Embryonic facial prominence (tissue), 1 donor: Measurements from ENCODE around the gene MAP4K4.
A peak's percentile ranks its signal among the peaks of the same experiment; 100 is the strongest.

ENCODE experiments used
- DNase-seq: peaks from one replicate; pipeline ENCODE4 v3.0.0-alpha.2; 2016; ENCODE audit errors: extremely low spot score

The MAP4K4 gene

DNA sequence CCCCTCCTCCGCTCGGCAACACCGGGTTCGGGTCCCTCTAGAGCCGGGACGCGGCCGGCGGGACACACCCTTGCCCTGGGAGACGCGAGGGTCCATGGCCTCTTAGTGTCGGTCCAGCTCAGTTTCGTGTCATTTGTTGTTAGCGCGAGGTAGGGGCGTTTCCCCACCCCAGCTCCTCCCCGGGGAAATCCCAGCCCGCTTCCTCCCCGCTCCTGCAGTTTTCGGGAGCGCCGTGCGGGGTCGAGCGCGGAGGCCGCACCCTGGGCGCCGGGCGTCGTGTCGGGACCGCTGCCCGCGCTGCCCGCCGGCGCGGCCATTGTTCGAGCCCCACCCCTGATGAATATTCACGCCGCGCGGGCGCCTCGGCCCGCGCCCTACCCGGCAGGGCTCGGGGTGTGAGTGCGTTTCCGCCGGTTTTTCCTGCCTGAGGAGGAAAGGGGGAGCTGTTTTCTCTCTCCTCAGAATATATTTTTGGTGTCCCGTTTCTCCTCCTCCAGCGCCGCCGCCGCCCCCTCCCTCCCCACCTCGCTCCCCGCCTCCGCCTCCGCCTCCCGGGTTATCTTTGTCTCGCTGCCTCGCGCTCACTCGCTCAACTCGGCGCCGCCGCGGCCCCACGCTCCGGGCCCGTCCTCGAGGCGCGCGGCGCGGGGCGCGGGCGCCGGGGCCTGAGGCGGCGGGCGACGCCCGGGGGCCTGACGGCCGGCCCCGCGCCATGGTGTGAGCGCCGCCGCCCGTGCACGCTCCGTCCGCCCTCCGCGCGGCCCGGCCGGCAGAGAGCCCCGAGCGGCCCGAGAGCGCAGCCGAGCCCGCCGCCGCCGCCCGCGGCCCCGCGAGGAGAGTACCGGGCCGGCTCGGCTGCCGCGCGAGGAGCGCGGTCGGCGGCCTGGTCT lies at the start of gene MAP4K4:
Gene MAP4K4 (plus strand): TSS at position 584 of the 890 bp plus-strand sequence. CDS start 374 bp downstream, outside the sequence.
- peak; percentile 72 for DNase-seq

DNA sequence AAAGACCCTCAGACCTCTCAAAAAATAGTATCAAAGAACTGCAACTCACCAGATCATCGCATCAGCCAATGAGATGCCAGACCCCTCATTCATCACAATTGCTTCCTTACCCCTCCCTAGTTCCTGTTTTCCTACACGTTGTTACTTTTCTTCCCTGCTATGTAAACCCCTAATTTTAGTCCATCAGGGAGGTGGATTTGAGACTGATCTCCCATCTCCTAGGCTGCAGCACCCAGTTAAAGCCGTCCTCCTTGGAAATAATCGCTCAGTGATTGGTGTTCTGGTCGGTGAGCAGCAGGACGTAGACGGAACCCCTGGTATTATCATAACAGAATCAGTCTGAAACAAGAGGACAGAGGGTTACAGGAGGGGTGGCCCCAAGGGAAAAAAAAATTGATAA lies 44.0 kb upstream of the MAP4K4 start:
- no peak for DNase-seq

DNA sequence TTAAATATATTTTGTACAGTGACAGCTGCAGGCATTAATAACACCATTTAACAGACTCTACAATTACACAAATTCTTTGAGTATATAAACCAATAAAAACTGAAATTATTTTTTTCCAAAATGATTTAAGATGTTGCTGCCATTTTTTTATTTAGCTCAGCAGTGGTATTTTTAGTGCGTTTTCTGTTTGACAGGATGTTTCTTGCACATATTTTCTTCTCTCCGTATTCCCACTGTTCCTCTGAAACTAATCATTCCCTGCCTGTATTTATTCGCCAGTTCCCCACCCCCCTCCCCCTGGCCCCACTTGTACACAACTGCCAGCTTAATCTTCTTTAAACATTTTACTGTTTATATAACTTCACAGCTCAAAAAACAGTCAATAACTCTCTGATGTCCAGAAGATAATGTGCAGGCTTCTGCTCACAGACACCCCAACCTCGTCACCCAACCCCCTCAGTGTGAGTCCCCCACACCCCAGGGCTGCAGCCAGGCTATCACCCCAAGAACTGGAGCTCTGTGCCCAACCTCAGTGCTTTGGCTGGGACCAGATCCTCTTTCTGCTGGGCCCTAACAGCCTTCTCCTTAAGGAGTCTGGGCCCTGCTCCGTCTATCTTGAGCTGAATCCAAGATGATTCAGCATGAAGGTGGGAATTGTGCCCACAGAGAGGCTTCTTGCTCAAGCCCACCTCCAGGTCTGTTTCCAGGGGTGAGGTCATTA lies 41.6 kb upstream of the MAP4K4 start:
- DNase-seq, result no peak

DNA sequence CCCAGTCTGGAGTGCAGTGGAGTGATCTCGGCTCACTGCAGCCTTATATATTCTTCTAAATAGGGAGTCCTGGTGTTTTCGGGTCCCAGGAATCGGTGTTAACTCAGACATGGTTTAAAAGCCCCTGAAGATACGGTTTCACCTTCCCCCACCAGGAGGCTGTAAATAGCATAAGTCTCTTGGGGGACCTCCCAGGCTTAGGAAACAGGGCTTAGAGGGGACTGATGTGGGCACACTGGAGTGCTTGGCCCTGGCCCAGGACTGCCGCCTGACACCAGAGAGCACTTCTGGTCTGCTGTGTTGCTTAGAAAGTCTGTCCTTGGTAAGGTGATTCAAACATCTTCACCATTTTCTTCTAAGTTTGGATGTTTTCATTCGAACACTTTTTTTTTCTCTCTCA lies 39.7 kb upstream of the MAP4K4 start:
- no peak for DNase-seq

DNA sequence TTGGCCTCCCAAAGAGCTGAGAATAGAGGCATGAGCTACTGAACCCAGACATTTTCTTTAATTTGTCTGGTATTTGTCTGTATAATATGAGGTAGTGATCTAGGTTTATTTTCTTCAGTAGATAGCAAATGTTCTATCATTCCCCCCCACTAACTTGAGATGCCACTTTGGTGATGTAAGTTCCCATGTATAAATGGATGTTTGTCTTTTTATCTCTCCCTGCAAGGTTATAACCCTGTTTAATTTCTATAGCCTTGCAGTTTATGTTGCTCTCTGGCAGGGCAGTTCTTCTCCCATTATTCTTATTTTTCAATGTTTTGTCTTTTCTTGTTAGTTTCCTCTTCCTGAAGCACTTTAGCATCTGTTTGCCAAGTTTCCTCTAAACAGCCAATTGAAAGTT lies 39.1 kb upstream of the MAP4K4 start:
- DNase-seq, result no peak

DNA sequence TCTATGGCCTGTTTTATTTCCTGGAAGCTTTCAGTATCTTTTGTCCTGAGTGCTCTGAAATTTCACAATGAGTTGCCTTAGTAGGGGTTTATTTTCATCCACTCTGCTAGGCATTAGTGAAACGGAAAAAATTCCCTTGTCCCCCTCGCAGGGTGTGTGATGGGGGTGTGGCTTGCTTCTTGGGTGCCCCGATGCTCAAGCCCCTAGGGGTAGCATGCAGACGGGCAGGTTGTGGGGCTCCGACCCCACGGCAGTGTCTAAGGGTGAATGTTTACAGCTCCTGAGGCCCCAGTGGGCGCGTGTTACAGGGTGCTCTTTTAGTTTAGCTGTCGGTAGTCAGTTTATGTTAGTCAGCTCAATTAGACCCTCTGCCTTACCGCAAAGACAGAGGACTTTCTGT lies 32.2 kb upstream of the MAP4K4 start:
- no peak for DNase-seq

DNA sequence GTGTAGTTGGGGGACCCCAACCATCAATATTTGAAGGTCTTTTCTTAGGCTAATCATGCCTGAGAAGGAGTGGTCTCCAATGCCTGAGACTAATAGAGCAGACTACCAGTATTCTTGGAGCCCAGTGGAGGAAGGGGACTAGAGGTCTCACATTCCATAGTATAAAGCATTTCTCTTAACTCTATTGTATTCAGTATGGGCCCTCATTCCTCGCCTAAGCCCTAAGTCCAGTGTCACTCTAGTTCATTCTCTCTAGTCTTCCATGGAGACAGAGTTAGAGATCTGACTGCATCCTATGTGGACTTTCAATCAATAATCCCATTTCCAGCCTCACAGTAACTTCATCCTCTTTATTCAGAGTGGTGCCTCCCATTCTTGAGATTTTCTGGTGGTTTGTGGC lies 29.7 kb upstream of the MAP4K4 start:
- no peak for DNase-seq

DNA sequence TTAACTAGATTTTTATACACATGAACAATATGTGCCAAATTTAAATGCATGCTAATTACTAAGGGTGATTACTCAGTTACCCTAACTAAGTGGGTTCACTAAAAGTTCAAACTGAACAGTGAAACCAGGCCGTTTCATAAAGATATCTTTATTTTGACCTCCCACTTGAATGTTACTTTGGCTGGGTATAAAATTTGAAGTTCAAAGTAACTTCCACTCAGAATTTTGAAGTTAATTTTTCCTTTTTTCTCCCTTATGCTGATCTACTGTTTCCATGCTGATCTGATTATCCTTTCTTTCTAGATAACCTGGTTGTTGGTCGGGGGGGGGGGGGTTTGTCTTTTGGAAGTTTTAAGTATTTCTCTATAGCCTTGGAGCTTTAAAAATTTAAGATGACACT lies 25.5 kb upstream of the MAP4K4 start:
- DNase-seq, result no peak

DNA sequence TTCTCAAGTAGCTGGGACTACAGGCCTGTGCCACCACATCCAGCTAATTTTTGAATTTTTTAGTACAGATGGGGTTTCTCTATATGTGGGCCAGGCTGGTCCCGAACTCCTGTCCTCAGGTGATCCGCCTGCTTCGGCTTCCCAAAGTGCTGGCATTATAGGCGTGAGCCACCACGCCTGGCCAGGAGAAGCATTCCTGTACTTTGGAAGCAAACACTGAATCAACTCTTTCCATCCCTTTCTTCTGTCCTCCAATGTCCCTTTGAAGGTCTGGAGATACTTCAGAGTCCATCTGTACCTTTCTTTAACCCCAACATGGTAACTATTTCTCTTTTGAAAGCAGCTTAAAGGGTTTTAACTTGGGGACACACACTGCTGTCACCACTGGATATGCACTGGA lies 23.6 kb upstream of the MAP4K4 start:
- DNase-seq, result no peak

DNA sequence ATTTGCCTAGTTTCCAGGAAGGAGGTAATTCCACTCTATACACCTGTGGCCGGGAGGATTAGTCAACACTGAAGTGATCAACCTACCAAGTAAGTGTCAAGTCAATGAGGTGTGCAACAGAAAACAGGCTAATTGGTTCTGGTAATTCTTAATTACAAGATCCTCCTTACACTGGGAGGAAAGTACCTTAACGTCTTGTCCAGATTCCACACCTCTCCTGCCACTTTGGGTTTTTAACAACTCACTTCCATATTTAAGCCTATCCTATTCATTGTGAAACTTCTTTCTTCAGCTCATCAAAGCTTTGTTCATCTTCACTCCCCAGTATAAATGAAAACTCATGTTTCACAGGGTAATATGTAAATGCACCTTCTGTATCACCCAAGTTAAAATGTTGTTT lies 22.0 kb upstream of the MAP4K4 start:
- no peak for DNase-seq

DNA sequence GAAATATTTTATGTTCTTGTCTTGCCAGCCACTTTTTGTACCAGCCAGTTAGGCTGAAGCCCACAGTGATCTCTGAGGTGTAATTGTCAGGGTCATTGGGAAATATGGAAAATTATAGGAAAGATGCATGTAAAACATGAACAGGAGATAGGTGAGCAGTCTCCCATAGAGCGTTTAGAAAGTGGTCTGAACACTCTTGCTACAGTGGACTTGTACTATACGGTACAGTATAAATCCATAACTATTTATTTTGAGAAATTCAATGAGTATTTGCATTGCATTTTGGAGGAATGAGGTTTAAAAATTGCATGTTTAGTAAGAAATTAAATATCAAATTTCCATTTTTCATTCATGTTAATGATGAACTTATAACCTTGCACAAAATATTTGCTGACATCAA lies 20.8 kb upstream of the MAP4K4 start:
- no peak for DNase-seq

DNA sequence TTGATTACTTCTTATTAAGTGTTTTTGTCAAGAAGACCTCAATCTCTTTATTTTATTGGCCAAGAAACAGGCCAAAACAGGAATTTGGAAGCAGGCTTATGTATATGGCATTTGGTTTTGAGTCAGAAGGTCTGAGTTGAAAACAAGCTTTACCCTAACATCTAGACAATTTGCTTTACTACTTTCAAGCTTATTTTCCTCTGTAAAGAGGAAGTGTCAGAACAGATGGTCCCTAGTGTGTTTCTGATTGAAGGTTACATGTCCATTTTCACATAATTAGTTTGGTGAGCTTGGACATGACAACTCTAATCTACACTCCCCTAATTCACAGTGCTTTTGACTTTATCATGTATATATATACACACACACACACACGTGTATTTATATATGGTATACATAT lies 19.8 kb upstream of the MAP4K4 start:
- DNase-seq, result no peak

DNA sequence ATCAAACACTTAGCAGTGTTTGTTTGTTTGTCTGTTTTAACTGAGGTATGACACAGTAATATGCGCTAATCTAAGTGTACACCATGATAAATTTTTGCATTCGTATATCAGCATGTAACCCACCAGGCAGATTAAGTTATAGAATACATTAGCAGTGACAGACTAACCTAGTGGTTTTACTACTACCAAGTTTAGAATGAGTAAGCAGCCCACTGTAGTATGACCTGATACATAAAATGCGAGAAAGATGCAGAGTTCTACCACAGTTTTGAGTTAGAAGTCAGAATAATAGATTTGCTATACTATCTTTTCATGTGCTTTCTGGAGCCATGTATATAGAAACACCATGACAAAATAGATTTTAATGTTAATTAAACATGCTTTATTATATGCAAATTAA lies 19.1 kb upstream of the MAP4K4 start:
- DNase-seq, result no peak

DNA sequence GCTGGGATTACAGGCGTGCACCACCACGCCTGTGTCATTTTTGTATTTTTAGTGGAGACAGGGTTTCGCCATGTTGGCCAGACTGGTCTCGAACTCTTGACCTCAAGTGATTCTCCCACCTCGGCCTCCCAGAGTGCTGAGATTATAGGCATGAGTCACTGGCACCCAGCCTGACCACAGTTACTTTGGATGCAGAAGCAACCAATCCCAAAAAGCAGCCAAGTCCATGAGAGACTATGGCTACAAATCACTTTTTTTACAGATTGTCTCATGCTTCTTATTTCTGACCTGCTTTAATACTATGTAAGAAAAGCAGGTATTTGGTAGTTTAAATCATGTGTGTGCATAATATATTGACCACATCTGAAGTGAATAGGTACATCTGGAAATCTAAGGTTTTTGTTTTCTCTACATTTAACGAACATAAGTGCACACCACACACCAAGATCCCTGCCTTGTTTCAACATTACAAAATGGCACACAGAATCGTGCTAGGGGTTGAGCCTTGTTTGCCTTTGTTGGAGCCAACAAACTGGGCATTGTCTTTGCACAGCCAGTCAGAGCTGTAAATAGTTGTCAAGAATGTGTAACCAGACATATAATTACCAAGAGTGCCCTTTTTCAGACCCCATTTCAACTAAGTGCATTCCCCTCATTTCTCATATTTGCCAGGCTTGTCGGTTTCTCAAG lies 18.3 kb upstream of the MAP4K4 start:
- DNase-seq, result no peak

DNA sequence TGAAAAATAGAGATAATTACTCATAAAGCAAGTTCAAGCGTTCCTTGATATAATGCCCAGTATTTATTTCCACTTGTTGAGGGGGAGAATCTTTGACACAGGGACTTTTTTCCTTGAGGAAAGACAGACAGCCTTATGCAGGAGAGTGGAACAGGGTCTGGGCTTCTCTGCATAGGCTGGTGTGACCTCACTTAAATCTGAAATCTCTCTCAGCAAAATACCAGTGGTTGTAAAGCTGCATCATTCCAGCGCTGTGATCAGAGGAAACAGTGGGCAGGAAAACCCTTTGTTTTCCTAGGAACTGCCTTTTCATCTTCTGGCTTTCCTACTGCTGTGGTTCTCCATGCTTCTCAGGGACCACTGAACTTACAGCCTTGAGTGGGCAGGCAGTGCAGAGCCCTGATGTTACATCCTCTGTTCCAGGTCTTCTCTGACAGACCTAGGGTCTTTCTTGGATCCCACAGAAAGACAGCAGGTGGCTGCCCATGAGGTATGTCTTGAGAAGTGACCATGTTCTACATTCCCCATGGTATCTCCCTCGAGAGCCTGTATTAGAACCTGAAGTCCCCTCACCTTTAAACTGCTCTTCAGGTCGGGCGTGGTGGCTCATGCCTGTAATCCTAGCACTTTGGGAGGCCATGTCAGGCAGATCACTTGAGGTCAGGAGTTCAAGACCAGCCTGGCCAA lies 17.6 kb upstream of the MAP4K4 start:
- DNase-seq, result no peak

DNA sequence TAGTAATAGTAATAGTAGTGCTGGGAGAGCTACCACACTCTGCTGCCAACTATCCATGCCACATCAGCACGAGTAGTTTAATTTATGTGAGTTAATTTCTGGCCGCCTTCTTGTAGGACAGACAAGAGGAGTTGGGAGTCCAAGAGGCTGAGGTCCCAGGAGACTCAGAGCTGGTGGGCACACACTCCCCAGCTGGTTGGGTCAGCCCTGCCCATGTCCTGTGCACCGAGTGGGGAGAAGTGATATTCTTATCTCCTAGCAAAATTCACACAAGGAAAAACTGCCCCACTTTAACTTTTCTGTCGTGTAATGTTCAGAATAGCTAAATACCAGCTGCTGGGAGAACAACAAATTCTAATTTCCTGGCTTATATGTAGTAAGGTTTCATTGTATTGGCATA lies 15.2 kb upstream of the MAP4K4 start:
- DNase-seq, result no peak

DNA sequence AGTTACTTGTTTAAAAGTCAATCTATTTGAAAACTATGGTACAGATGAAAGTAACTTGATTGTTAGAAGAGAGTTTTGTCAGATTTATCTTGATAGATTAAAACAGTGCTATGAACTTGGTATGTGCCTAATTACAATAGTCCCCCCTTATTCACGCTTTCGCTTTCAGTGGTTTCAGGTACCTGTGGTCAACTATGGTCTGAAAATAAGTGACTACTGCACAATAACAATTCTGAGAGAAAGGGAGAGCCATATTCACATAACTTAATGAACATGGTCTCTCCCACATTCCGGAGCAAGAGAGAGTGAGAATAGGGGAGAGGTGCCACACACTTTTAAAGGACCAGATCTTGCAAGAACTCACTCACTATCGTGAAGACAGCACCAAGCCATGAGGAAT lies 13.2 kb upstream of the MAP4K4 start:
- no peak for DNase-seq

DNA sequence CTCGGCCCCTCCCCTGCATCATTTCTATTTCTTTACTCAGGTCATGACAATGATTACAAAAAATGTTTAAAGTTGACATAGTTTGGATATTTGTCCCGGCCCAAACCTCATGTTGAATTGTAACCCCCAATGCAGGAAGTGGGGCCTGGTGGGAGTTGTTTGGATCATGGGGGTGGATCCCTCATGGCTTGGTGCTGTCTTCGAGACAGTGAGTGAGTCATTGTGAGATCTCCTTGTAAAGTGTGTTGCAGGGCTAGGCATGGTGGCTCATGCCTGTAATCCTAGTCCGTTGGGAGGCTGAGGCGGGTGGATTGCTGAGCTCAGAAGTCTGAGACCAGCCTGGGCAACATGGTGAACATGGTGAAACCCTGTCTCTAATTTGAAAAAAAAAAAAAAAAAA lies 9.2 kb upstream of the MAP4K4 start:
- no peak for DNase-seq

DNA sequence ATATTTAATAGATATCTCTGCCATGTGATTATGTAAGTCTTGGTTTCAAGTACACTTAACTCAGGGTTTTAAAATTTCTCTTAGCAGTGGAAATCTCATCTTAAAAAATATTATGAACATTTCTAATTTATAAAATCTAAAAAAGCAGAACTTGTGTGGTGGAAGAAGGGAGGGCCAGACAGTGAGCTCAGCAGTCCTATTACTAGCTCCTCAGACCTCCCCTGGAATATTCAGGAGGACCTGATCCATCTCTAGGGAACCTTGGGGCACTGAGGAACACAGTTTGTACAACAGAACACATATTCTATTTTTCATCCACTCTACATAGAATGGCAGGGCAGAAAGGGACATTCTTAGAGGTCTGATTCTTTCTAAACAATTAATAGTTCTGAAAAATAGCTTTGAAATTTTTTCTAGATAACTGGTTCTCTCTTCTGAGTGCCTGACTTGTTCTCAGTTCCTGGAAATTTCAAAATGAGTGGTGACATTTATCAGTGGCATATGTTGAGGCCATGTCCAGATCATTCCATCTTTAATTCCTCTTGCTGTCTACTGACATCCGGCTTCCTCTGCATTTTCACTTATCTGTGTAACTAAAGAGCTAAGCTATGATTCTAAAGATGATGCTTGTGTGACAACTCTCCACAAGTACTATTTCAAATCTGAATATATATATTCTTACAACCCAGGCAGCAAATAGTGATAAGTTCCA lies 8.2 kb upstream of the MAP4K4 start:
- no peak for DNase-seq

DNA sequence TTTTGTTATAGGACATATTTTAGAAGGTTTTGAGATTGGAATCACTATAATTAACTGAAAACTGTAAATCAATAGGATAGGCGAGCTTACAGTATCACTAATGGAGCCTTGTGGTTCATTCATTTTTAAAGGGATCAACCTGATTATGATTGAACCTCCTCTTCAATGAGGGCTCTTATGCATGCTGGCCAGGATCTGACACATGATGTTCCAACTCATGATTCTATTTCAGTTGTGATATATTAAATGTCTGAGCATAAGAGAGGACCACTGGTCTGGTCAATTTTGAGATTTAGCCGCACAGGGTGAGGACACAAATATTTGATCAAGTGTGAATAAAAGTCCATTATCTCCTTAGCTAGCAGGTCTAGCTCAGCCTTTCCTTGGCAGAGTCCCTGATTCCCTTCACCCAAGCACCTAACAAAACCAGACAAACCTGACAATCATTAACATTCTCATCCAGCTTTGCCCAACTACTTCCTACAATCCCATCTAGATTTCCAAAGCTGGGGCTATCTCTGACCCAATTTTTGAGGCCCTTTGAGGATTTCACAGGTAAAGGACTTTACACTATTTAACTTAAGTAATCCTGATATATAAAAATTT lies 6.9 kb upstream of the MAP4K4 start:
- no peak for DNase-seq

DNA sequence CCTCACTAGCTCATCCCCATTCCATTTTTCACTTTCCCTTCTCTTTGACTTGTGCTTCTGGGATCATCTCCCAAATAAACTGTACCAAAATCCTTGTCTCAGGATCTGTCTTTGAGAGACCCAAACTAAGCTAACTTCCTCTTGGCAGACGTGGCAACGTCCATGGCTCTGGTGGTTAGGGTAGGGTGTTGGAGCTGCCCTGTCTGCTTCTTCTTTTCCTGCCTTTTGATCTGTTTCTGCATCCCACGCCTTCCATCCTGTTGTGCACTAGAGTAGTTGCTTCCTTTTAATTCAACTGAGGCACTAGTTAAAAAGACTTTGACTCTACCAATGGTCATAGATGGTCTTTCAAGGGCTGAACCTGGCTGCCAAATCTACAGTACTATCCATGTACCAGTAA lies 5.5 kb upstream of the MAP4K4 start:
- no peak for DNase-seq
